Right hindlimb (tissue), 1 donor: ENCODE measurements around the gene ARL16.
A peak's percentile ranks its signal among the peaks of the same experiment; 100 is the strongest.

ENCODE experiments used
- DNase-seq: peaks from one replicate; pipeline ENCODE4 v3.0.0-alpha.2; 2018

ARL16 gene

GRCh38 chr17:81683584-81684441 is at the start of gene ARL16, which contains the start of gene HGS:
TSS of gene ARL16 (minus strand) at chr17:81683797. CDS start at chr17:81683753, 44 bp downstream.
TSS of gene HGS (plus strand) at chr17:81684011. CDS start at chr17:81684067, 56 bp downstream.
- peak; percentile 99 for DNase-seq

GRCh38 chr17:81727324-81728031 is 43.9 kb upstream of the ARL16 start:
- DNase-seq: no peak

GRCh38 chr17:81726004-81726403 is 42.4 kb upstream of the ARL16 start:
- no peak for DNase-seq

GRCh38 chr17:81725439-81725838 is 41.8 kb upstream of the ARL16 start:
- DNase-seq: no peak

- DNase-seq: no peak
Observed at GRCh38 chr17:81723651-81724209, 40.1 kb upstream of the ARL16 start.

GRCh38 chr17:81722184-81723120 is 38.9 kb upstream of the ARL16 start:
- DNase-seq: peak; percentile 37

GRCh38 chr17:81720267-81721071 is 36.9 kb upstream of the ARL16 start:
- DNase-seq: no peak

GRCh38 chr17:81719410-81720266 is 36.0 kb upstream of the ARL16 start:
- no peak for DNase-seq

GRCh38 chr17:81717766-81718089 is 34.1 kb upstream of the ARL16 start:
- DNase-seq: no peak

GRCh38 chr17:81717049-81717765 is 33.6 kb upstream of the ARL16 start:
- DNase-seq: no peak

GRCh38 chr17:81716674-81716996 is 33.0 kb upstream of the ARL16 start:
- no peak for DNase-seq

GRCh38 chr17:81715872-81716673 is 32.5 kb upstream of the ARL16 start:
- DNase-seq: no peak

GRCh38 chr17:81715107-81715871 is 31.7 kb upstream of the ARL16 start:
- DNase-seq: no peak

- DNase-seq: no peak
Observed at GRCh38 chr17:81714412-81715106, 31.0 kb upstream of the ARL16 start.

GRCh38 chr17:81713556-81714411 is 30.2 kb upstream of the ARL16 start:
- DNase-seq: no peak

GRCh38 chr17:81713004-81713555 is 29.5 kb upstream of the ARL16 start:
- DNase-seq: no peak
